HL-60/S4 (cell line): ENCODE measurements around the gene KIF3B.
"Not testable (repeated sequence)": the region's sequence is repeated elsewhere in the genome, so short reads cannot be mapped to it uniquely, and the experiment has no call there.

ENCODE experiments used
- in situ Hi-C: fragments of 300-500 bp; cut with MboI; formaldehyde crosslinking; loops from 2 replicates; pipeline ENCODE4 v1.14.3; 2022; ENCODE audit warnings: low sequenced_read_pairs

The KIF3B gene

GRCh38 chr20:32327087-32327681, 49.7 kb downstream of the KIF3B start:
- in situ Hi-C loops = no loop called here

DNA sequence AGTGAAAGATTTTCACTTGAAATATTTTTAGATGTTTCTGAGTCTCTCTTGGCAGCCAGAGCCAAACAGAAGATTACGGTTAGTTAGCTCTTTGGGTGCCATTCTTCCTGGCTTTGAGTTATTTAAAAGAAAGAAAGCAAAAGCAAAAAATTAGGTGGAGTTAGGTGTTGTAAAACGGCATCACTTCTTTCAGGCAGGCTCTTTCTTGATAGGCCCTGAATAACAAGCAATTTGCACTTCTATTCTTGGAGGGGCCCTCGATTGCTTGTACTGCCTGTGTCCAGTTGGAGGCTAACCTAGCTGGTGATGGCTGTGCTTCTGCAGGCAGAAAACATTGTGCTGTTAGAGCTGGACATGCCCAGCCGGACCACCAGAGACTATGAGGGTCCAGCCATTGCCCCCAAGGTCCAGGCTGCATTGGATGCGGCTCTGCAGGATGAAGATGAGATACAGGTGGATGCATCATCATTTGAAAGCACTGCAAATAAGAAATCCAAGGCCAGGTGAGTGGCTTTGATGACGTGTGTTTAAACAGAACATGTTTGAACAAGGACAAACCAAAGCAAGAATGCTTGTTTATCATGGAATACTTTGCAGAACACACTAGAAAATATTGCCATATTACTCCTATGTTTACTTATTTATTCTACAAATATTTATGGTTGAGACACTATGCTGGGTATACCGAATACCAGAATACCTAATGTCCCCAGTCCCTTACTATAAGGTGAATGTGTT, 52.5 kb downstream of the KIF3B start:
- in situ Hi-C loops = no loop called here

- in situ Hi-C loops = no loop called here
Measured at GRCh38 chr20:32330555-32330897, 53.1 kb downstream of the KIF3B start.

DNA sequence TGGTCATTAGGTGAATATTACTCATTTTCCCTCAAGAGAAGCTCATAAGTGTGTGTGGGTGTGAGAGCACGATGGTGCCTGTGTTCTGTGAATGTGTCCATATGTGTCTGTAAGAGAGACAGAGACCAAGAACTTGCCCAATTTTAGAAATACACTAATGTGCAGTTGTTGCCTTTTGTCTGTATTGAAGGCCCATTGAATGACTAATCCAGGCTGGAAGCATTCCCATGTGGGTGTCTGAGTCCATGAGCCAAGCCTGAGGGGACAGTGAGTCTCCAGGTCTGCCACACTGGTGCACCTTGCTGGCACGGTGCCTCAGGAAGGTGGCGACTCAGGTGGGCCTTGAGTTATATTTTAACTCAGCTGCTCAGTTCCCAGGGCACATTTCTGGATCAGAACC, 55.2 kb downstream of the KIF3B start:
- in situ Hi-C loops = no loop called here

DNA sequence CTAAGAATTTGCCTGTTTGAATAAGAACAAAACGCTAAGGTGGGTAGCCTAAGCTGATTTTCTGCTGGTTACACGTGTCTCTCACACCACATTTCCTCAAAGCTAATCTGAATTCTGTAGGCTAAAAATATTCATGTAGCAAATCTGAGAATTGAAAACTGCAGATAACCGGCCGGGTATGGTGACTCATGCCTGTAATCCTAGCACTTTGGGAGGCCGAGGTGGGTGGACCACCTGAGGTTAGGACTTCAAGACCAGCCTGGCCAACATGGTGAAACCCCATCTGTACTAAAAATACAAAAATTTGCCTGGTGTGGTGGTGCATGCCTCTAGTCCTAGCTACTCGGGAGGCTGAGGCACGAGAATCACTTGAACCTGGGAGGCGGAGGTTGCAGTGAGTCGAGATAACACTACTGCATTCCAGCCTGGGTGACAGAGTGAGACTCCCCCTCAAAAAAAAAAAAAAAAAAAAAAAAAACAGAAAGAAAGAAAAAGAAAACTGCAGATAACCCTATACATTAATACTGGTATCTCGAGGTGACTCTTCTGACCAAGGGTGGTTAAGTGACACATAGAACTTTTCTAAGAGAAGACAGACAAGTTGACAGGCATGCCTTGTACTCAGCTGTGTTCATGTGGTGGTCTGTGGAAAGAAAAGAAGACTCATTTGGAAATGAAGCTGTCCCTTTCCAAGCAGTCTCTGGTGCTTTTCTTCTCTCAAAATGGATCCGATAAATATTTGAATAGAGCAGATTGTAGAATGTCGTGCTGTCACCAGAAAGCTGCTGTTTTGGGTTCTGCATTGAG, 55.9 kb downstream of the KIF3B start:
- in situ Hi-C loops = no loop called here

GRCh38 chr20:32333988-32334885, 56.8 kb downstream of the KIF3B start:
- in situ Hi-C loops = no loop called here

DNA sequence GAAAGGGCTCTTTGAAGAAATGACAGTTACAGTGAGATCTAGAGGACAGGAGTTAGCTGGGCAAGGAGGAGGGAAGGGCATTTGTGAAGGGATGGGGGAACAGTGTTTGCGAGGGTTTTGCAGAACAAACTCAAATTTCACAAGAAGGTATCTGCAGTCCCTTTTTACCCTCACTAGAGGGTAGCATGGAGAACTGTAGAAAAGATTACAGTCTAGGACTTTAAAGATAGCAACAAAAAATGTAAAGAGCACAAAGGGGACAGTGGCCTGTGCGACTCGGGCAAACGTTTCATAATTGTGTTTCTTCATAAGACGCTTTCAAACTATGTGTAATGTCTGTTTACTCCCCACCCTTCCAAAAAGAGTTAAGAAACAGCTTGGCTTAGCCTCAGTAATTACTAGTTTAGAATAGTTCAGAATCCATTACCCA, 59.5 kb downstream of the KIF3B start:
- in situ Hi-C loops = no loop called here

DNA sequence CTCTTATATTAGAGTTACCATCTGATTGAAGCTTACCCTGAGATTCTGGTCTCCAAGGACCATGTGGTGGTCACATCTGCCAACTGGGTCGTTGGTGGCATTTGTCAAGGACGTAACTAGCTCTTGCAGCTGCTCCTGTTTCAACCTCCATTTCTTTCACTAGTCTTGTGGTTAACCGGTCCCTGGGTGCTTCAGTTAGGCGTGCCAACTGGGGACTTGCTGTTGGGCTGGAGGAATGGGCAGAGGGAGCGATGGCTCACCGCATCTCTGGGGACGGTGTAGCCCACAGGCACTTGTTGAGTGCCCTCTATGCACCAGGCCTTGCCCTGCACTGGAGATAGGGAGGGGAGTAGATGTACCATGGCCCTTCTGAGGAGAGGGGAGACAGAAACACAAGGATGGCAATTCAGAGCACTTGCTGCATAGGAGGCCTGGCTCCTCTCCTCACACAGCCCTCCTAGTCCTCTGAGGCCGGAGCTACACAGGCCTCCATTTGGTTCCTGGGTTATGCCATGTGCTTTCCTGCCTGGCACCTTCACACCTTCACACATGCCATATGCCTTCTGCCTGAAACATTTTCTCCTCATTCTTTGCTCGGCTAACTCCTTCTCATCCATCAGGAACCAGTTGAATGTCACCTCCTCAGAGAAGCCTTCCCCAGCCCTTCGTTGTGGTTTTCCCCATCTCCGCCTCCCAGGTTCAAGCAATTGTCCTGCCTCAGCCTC, 60.6 kb downstream of the KIF3B start:
- in situ Hi-C loops = no loop called here

- in situ Hi-C loops = no loop called here
Measured at GRCh38 chr20:32338665-32339064, 61.2 kb downstream of the KIF3B start.

DNA sequence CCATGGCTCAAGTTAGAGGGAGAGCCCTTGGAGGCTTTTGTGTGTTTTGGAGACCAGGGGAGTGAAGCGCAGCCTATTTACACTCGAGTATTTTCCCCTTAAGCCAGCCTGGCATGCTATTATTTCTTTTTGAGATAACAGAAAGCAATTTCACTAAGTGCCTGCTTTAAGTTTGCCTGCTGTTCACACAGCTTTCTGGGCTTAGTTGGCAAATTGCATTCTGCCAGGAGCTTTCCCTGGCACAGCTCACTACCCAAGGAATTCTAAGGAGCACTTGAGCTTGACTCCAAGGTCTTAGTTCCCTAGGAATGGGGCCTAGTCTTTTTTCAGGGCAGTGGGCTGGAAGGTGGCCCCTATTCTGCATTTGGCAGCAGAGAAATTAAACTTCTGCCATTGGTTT, 61.7 kb downstream of the KIF3B start:
- in situ Hi-C loops = no loop called here

GRCh38 chr20:32341053-32341452, 63.6 kb downstream of the KIF3B start:
- in situ Hi-C loops = not testable (repeated sequence)

DNA sequence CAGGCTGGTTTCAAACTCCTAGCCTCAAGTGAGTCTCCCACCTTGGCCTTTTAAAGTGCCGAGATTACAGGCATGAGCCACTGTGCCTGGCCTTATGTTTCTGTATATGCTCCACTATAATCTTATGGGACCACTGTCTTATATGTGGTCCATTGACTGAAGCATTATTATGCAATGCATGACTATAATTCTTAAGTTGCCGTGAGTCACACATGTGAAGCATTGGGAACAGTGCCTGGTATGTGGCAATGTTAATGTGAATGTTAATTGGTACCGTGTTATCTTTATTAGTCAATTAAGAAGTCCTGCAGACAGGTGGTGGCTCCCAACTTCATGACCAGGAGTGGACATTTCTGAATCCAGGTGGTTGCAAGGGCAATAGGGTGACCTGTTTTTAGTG, 66.0 kb downstream of the KIF3B start:
- in situ Hi-C loops = no loop called here

GRCh38 chr20:32344835-32345506, 67.5 kb downstream of the KIF3B start:
- in situ Hi-C loops = no loop called here

- in situ Hi-C loops = no loop called here
Measured at GRCh38 chr20:32348207-32348606, 70.8 kb downstream of the KIF3B start.

- in situ Hi-C loops = no loop called here
Measured at GRCh38 chr20:32350421-32350820, 73.0 kb downstream of the KIF3B start.

DNA sequence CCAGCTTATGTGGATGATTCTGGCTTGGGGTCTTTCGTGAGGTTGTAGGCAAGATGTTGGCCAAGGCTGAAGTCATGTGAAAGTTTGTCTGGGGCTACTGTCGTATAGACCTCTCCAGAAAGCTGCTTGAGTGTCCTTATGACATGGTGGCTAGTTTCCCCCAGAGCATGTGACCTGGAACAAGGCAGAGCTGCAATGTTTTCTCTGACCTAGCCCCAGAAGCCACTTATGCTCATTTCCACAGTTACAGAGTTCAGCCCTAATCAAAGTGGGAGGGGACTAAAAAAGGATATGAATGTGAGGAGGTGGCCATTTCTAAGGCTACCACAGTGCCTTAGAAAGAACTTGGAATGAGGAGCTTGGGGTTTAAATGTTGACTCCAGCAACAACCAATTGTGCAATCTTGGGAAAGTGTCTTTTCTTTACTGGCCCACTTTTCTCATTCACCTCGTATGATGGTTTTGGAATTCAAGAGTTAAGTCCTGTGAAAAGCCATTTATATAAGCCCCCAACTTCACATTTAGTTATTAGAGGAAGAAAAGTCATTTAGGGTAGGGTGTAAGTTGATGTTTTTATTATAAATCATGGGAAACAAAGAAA, 74.8 kb downstream of the KIF3B start:
- in situ Hi-C loops = no loop called here

DNA sequence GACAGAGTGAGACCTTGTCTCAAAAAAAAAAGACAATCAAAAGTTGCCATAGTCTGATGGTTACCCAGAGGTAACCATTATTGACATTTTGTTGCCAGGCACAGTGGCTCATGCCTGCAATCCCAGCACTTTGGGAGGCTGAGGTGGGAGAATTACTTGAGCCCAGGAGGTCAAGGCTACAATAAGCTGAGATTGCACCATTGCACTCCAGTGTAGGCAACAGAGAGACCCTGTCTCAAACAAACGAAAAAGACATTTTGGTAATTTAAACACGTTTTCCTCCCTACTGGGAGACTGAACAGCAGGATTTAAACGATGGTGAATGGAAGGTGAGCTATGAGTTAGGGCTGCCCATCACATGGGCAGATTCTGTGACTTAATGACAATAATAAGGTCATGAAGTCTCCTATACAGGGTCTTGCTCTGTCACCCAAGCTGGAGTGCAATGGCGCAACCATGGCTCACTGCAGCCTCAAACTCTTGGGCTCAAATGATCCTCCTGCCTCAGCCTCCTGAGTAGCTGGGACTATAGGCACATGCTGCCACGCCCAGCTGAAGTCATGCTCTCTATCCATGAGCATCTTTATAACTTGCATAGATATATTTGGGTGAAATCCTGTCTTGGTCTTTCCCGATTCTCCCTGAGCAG, 76.5 kb downstream of the KIF3B start:
- in situ Hi-C loops = no loop called here

- in situ Hi-C loops = no loop called here
Measured at GRCh38 chr20:32354592-32355416, 77.4 kb downstream of the KIF3B start.
